Measurements from ENCODE around the gene IKBKE. TPM values are rescaled to one million over a fixed set of nuclear protein-coding genes. Genes with fewer than 3 reads are reported as not detected.

The IKBKE gene
- total RNA-seq, 1 experiment from 2014 or later, result 6.6 TPM

DNA sequence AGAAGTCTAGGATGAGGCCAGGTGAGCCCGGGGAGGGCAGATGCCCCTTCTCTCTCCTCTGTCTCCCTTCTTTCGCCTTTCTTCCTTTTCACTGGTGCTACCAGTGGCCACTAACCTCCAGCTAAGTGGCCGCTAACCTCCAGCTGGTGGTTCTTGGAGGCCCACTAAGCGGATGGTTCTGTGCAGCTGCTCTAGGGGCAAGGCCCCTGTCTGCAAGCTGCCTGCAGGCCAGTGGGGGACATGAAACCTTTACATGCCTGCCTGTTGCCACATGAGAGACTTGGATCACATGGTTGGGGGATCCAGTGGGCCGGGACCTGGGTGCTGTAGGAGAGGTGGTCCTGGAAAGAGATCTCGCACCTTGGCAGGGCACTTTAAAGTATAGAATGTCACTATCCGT is 17.7 kb downstream of the IKBKE start:
- H3K23ac ChIP-seq (ENCODE audit: insufficient read length, low read depth, low read length), result no peak overlapping the region
- no peaks in the 10 kb centered on the region for H3K27me3 Mint-ChIP-seq (ENCODE audit: low read depth)
- no peak overlapping the region for H3K9ac ChIP-seq (ENCODE audit: extremely low read depth, insufficient read length, low read length)

More for the DNA sequence above, 17.7 kb downstream of the IKBKE start:
- Histone ChIP-seq H3K27ac (ENCODE audit: insufficient read length, low read depth, low read length) (no peak overlapping the region), H3K56ac (ENCODE audit: insufficient read length, low read depth, low read length) (no peak overlapping the region), H4K20me1 (ENCODE audit: control insufficient read depth, insufficient read depth, insufficient read length) (no peaks in the 10 kb centered on the region), H3K79me2 (ENCODE audit: insufficient read depth, low read length) (no peaks in the 10 kb centered on the region), H4K8ac (replicated peaks; ENCODE audit: insufficient read length, low read depth, low read length) (no peak overlapping the region), H2BK120ac (ENCODE audit: low read depth, low read length, poor library complexity, severe bottlenecking) (no peak overlapping the region), H2BK20ac (ENCODE audit: low read depth, low read length, poor library complexity, severe bottlenecking) (no peak overlapping the region), H2AK5ac (ENCODE audit: insufficient read length, low read length) (no peak overlapping the region), H4K91ac (ENCODE audit: insufficient read length, low read depth, low read length) (no peak overlapping the region), H4K5ac (ENCODE audit: insufficient read length, low read depth, low read length) (no peak overlapping the region), H3K79me1 (ENCODE audit: insufficient read depth, low read depth, low read length, poor library complexity, severe bottlenecking) (no peaks in the 10 kb centered on the region), H2BK5ac (ENCODE audit: insufficient read length, low read length) (no peak overlapping the region), H3T11ph (ENCODE audit: low read length) (no peak overlapping the region), H3K4me1 (ENCODE audit: insufficient read depth, low read length) (no peaks in the 10 kb centered on the region), H3K4me2 (ENCODE audit: insufficient read depth, insufficient read length, low read length) (no peak overlapping the region), H3K27me3 (ENCODE audit: insufficient read depth, low read length) (no peaks in the 10 kb centered on the region), H2BK15ac (ENCODE audit: low read depth, low read length) (no peak overlapping the region), H2AFZ (ENCODE audit: low read length) (no peak overlapping the region), H3K18ac (ENCODE audit: insufficient read length, low read depth, low read length) (no peak overlapping the region), H3K23me2 (ENCODE audit: insufficient read length, low read depth, low read length, poor library complexity, severe bottlenecking) (no peaks in the 10 kb centered on the region), H3K14ac (ENCODE audit: insufficient read depth, low read length) (no peak overlapping the region), H2BK12ac (ENCODE audit: insufficient read length, low read depth, low read length) (no peak overlapping the region), H3K9me3 (ENCODE audit: control insufficient read depth, low read depth, low read length) (no peaks in the 10 kb centered on the region), H3K4ac (ENCODE audit: low read depth, low read length) (no peak overlapping the region)
- Mint-ChIP-seq H3K36me3 (ENCODE audit: insufficient read depth in 1 of 3, low read depth in 3 of 3) (peaks cover 0 to 2% (median 2%) of the 10 kb centered on the region in 3 experiments; a peak in 2 of 7 replicates), H3K4me3 (no peak overlapping the region), H3K9me3 (no peaks in the 10 kb centered on the region), H3K27ac (peak overlapping the region in 1 of 3 experiments; percentile 53; a peak in 2 of 7 replicates), H3K4me1 (peaks cover 0 to 4% of the 10 kb centered on the region in 2 experiments; a peak in 2 of 4 replicates)
- TF ChIP-seq CTCF (conservative IDR thresholded peaks at IDR 0.05), result no peak
- WGBS (ENCODE audit: extremely low coverage, insufficient read length, low lambda C conversion rate), result no CpG with 5 or more reads among the region's 7 CpGs
- no peak for DNase-seq

Measured in H9 (cell line).